Osteoblast (primary cell): ENCODE results near the gene SLC22A31. TPM values are rescaled to one million over a fixed set of nuclear protein-coding genes. Genes with fewer than 3 reads are reported as not detected.
A peak's percentile ranks its signal among the peaks of the same experiment; 100 is the strongest.

ENCODE experiments used
- DNase-seq: peaks from one replicate; pipeline ENCODE4 v3.0.0; 2011; ENCODE audit warnings: low spot score, mixed read lengths; ENCODE audit not compliant: insufficient read length; ENCODE audit errors: missing footprints
- H2AFZ ChIP-seq: 2 replicates; pipeline ENCODE4 v1.6.0; 2011; ENCODE audit warnings: mild to moderate bottlenecking, low read length
- H3K27ac ChIP-seq: 2 replicates; pipeline ENCODE4 v1.5.1; 2011; ENCODE audit warnings: mild to moderate bottlenecking, low read depth, low read length, moderate library complexity
- H3K27me3 ChIP-seq: 2 replicates; pipeline ENCODE4 v1.6.0; 2012; ENCODE audit warnings: mild to moderate bottlenecking, control low read depth, inconsistent platforms, low read length, moderate library complexity; ENCODE audit not compliant: insufficient read depth
- H3K36me3 ChIP-seq: 2 replicates; pipeline ENCODE4 v1.5.1; 2011; ENCODE audit warnings: mild to moderate bottlenecking, low read length, control low read depth, moderate library complexity; ENCODE audit not compliant: insufficient read depth
- H3K4me1 ChIP-seq: 2 replicates; pipeline ENCODE4 v1.5.1; 2011; ENCODE audit warnings: mild to moderate bottlenecking, low read length, control low read depth, moderate library complexity; ENCODE audit not compliant: insufficient read depth
- H3K4me2 ChIP-seq: 2 replicates; pipeline ENCODE4 v1.6.0; 2011; ENCODE audit warnings: mild to moderate bottlenecking, low read length; ENCODE audit not compliant: insufficient read depth
- H3K4me3 ChIP-seq: fragments of 200-600 bp; sonication (generic); 3 replicates; pipeline ENCODE4 v1.5.1; 2012; ENCODE audit warnings: mild to moderate bottlenecking, low read length, inconsistent platforms; ENCODE audit not compliant: insufficient read depth
- H3K79me2 ChIP-seq: 2 replicates; pipeline ENCODE4 v1.6.0; 2012; ENCODE audit warnings: mild to moderate bottlenecking, low read length, control low read depth, inconsistent platforms; ENCODE audit not compliant: insufficient read depth
- H3K9me3 ChIP-seq: 2 replicates; pipeline ENCODE4 v1.5.1; 2011; ENCODE audit warnings: low read depth, low read length, control low read depth
- H4K20me1 ChIP-seq: 2 replicates; pipeline ENCODE4 v1.6.0; 2012; ENCODE audit warnings: mild to moderate bottlenecking, low read length, control low read depth; ENCODE audit not compliant: insufficient read depth
- total RNA-seq: library from RNA; depleted of rRNA; stranded (reverse); fragments of >200 nt; gene quantifications from 2 replicates; pipeline ENCODE4 v1.2.3, GENCODE V29; 2012
- TF ChIP-seq, protein P1 (sequence below): IDR thresholded peaks from 2 replicates; pipeline ENCODE4 v1.5.1; 2011; ENCODE audit warnings: mild to moderate bottlenecking, low read depth, low read length, moderate library complexity; ENCODE audit errors: extremely low read depth

Gene SLC22A31
- total RNA-seq, 1 donor: not detected

DNA sequence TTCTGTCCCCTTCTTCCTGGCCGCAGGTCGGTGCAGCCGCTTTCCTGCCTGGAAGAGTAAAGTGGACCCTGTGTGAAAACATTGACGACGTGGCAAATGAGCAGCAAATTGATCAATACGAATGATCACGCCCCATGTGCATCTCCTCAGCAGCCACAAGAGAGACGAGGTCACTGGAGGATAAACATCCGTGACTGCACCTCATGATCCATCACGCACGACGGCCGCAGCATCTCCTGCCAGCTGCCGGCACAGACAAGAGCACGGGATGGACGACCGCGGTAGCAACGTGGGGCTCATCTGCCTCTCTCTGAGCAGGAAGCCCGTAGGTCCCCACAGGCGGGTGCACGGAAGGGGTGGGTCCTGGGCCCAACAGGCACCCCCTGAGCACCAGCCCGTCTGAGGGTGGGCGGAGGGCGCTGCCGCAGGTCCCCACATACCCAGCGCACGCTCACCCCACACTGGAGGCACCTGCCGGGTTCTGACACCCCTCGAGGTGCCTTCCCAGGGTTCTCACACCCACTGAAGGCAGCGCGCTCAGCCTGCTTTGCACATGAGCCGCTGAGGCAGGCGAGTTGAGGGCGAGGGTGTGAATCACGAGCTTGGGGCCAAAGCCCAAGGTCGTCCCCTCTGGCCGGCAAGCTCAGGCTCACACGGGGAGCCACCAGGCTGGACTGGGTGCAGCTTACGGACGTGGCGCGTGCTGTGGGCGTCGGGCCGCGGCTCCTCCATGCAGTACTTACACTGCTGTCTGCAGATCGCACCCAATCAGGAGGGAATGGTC lies 41.1 kb downstream of the SLC22A31 start:
- TF ChIP-seq, protein P1, sequence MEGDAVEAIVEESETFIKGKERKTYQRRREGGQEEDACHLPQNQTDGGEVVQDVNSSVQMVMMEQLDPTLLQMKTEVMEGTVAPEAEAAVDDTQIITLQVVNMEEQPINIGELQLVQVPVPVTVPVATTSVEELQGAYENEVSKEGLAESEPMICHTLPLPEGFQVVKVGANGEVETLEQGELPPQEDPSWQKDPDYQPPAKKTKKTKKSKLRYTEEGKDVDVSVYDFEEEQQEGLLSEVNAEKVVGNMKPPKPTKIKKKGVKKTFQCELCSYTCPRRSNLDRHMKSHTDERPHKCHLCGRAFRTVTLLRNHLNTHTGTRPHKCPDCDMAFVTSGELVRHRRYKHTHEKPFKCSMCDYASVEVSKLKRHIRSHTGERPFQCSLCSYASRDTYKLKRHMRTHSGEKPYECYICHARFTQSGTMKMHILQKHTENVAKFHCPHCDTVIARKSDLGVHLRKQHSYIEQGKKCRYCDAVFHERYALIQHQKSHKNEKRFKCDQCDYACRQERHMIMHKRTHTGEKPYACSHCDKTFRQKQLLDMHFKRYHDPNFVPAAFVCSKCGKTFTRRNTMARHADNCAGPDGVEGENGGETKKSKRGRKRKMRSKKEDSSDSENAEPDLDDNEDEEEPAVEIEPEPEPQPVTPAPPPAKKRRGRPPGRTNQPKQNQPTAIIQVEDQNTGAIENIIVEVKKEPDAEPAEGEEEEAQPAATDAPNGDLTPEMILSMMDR: no peak

DNA sequence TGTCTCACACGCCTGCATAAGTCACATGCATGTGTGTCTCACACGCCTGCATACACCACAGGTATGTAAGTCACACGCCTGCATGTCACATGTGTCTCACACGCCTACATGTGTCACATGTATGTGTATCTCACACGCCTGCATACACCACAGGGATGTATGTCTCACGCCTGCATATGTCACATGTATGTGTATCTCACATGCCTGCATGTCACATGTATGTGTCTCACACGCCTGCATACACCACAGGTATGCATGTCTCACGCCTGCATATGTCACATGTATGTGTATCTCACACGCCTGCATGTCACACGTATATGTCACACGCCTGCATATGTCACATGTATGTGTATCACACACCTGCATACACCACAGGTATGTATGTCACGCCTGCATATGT lies 42.6 kb downstream of the SLC22A31 start:
- Histone ChIP-seq H3K36me3 (no peaks in the 10 kb centered on the region), H3K4me2 (no peak overlapping the region), H3K4me3 (no peak overlapping the region), H4K20me1 (peaks cover 2% of the 10 kb centered on the region), H3K9me3 (no peaks in the 10 kb centered on the region), H3K27me3 (peaks cover 2% of the 10 kb centered on the region), H3K79me2 (no peaks in the 10 kb centered on the region), H3K4me1 (peaks cover 17% of the 10 kb centered on the region), H3K27ac (no peak overlapping the region), H2AFZ (no peak overlapping the region)
- DNase-seq: no peak
- TF ChIP-seq, protein P1: no peak

More for the DNA sequence above, 41.1 kb downstream of the SLC22A31 start:
- Histone ChIP-seq H3K79me2 (no peaks in the 10 kb centered on the region), H3K36me3 (no peaks in the 10 kb centered on the region), H3K4me3 (no peak overlapping the region), H3K4me2 (no peak overlapping the region), H3K9me3 (no peaks in the 10 kb centered on the region), H3K27ac (no peak overlapping the region), H3K4me1 (peaks cover 17% of the 10 kb centered on the region), H3K27me3 (peaks cover 5% of the 10 kb centered on the region), H2AFZ (no peak overlapping the region), H4K20me1 (peaks cover 2% of the 10 kb centered on the region)
- DNase-seq: no peak

DNA sequence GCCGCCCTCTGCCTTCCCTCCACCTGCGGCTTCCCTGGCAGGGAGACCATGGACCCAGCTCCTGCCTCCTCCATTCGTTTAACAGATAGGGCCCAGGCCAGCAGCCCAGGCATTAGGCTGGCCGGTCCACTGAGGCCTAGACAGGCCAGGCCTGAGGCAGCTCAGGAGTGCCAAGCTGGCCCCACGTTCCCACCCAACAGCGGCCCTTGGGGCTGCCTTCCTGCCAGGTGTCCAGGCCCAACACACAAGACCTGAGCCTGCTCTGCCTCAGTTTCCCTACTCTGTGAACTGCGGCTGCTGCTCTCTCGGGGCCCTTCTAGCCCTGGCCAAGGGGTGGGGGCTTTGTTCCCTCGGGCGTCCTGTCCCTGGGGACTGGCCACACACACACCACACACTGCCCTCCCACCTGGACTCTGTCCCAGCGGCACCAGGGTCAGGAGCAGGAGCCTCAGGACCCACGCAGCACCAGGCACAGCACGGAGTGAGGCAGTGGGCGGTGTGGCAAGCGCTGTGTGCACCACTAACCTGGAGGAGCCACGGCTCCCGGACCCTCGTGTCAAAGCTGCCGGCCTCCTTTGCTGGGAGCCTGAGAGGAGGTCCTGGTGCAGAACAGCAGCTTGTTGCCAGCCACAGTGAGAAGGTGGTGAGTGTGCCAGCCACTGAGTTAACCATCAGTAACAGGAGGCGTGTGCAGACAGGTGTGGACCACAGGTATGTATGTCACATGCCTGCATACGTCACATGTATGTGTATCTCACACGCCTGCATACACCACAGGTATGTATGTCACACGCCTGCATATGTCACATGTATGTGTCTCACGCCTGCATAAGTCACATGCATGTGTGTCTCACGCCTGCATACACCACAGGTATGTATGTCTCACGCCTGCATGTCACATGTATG lies 43.3 kb downstream of the SLC22A31 start:
- Histone ChIP-seq H3K4me3 (no peak overlapping the region), H3K27me3 (peaks cover 2% of the 10 kb centered on the region), H4K20me1 (peaks cover 2% of the 10 kb centered on the region), H3K4me1 (peaks cover 17% of the 10 kb centered on the region), H2AFZ (no peak overlapping the region), H3K9me3 (no peaks in the 10 kb centered on the region), H3K27ac (no peak overlapping the region), H3K36me3 (no peaks in the 10 kb centered on the region), H3K79me2 (no peaks in the 10 kb centered on the region), H3K4me2 (no peak overlapping the region)
- TF ChIP-seq, protein P1: no peak
- peak; percentile 88 for DNase-seq
